Stimulated activated naive CD4-positive, alpha-beta T cell (primary cell): ENCODE results near the gene PSMB8.
A peak's percentile ranks its signal among the peaks of the same experiment; 100 is the strongest.

Experiments used
- DNase-seq, 6 experiments: peaks; one replicate each; lab custom pipeline; 2025; lab: John Stamatoyannopoulos, UW

PSMB8 gene

DNA sequence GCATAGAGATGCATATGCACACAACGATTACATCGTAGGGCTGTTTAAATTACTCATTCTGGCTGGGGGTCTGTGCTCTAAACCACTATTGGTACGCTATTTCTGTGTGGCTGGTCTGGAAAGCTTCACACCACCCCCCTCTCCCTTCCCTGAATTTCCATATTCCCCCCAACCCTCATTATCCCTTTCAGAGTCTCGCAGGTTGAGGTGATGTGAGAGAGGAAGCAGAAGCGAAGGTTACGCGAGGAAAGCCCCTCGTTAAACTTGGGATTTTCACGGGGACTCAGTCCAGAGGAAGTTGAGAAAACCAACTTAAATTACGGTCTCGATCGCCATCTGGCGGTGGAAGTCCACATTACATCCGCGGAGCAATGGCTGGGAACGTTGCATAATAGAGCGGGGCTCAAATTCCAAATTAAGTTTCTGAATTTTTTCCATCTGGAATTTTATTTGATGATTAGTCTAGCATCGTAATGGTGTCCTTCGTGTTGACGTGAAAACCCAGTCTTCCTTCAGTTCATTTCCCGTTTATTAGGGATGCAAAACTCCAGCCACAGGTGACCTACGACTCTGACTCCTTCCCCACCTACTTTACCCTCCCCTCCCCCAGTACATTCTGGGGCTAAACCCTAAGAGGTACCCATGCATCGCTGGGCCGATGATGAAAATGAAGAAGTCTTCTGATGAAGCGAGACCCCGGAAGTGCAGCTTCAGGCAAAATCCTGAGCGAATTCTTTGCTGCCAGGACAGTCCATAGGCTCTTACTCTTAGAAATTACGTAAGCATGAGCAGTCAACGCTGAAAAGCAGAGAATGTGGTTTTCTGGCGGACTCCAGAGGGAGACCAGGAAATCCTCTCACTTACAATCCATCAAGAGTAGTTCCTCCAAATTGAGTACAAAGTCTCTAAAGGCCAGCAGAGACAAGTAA, 46.7 kb downstream of the PSMB8 start:
- DNase-seq: peak; percentile 23 to 81 (median 67)

DNA sequence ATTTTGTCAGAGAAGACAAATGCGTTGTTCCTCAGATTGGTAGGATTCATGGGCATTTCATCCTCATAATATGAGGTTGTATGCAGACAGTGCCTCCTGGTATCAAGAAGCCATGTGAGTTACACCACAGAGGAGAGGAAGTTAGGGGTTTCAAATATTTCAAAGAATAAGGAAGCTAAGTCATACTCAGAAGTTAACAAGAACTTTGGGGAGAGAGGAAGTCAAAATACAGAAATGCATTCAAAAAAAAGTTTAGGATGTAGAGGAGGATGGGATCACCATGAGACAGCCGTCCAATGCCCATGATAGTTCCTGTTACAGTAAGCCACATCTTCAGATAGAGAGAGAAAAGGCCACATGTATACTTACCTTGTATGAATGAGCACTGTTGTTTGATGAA, 49.3 kb downstream of the PSMB8 start:
- peak in 1 of 6 experiments; percentile 8 for DNase-seq

- DNase-seq: no peak
Measured at GRCh38 chr6:32792901-32793435, 50.9 kb downstream of the PSMB8 start.
